ENCODE data around the gene DNASE2.

Gene DNASE2

GRCh38 chr19:12834976-12835757 is 46.1 kb downstream of the DNASE2 start:
- in situ Hi-C loops (cut with HindIII; ENCODE audit: low sequenced_read_pairs), result no loop called here

GRCh38 chr19:12834566-12834943 is 46.7 kb downstream of the DNASE2 start, which contains the start of gene RTBDN:
Gene RTBDN (minus strand): TSS chr19:12834579. CDS start chr19:12829979, 4,600 bp downstream.
- in situ Hi-C loops (cut with HindIII; ENCODE audit: low sequenced_read_pairs), result no loop called here

GRCh38 chr19:12833738-12834565 is 47.3 kb downstream of the DNASE2 start:
- in situ Hi-C loops (cut with HindIII; ENCODE audit: low sequenced_read_pairs), result no loop called here

- in situ Hi-C loops (cut with HindIII; ENCODE audit: low sequenced_read_pairs), result no loop called here
Measured at GRCh38 chr19:12833418-12833737, 47.9 kb downstream of the DNASE2 start.

GRCh38 chr19:12828494-12828893 is 52.8 kb downstream of the DNASE2 start:
- in situ Hi-C loops (cut with HindIII; ENCODE audit: low sequenced_read_pairs), result no loop called here

- in situ Hi-C loops (cut with HindIII; ENCODE audit: low sequenced_read_pairs), result no loop called here
Measured at GRCh38 chr19:12825254-12826131, 55.8 kb downstream of the DNASE2 start.
